Osteoblast (primary cell): ENCODE measurements around the gene LRRC1. TPM values are rescaled to one million over a fixed set of nuclear protein-coding genes. Genes with fewer than 3 reads are reported as not detected.

Experiments used
- DNase-seq: peaks from one replicate; pipeline ENCODE4 v3.0.0; 2011; ENCODE audit warnings: low spot score, mixed read lengths; ENCODE audit not compliant: insufficient read length; ENCODE audit errors: missing footprints
- H2AFZ ChIP-seq: 2 replicates; pipeline ENCODE4 v1.6.0; 2011; ENCODE audit warnings: mild to moderate bottlenecking, low read length
- H3K27ac ChIP-seq: 2 replicates; pipeline ENCODE4 v1.5.1; 2011; ENCODE audit warnings: mild to moderate bottlenecking, low read depth, low read length, moderate library complexity
- H3K27me3 ChIP-seq: 2 replicates; pipeline ENCODE4 v1.6.0; 2012; ENCODE audit warnings: mild to moderate bottlenecking, control low read depth, inconsistent platforms, low read length, moderate library complexity; ENCODE audit not compliant: insufficient read depth
- H3K36me3 ChIP-seq: 2 replicates; pipeline ENCODE4 v1.5.1; 2011; ENCODE audit warnings: mild to moderate bottlenecking, low read length, control low read depth, moderate library complexity; ENCODE audit not compliant: insufficient read depth
- H3K4me1 ChIP-seq: 2 replicates; pipeline ENCODE4 v1.5.1; 2011; ENCODE audit warnings: mild to moderate bottlenecking, low read length, control low read depth, moderate library complexity; ENCODE audit not compliant: insufficient read depth
- H3K4me2 ChIP-seq: 2 replicates; pipeline ENCODE4 v1.6.0; 2011; ENCODE audit warnings: mild to moderate bottlenecking, low read length; ENCODE audit not compliant: insufficient read depth
- H3K4me3 ChIP-seq: fragments of 200-600 bp; sonication (generic); 3 replicates; pipeline ENCODE4 v1.5.1; 2012; ENCODE audit warnings: mild to moderate bottlenecking, low read length, inconsistent platforms; ENCODE audit not compliant: insufficient read depth
- H3K79me2 ChIP-seq: 2 replicates; pipeline ENCODE4 v1.6.0; 2012; ENCODE audit warnings: mild to moderate bottlenecking, low read length, control low read depth, inconsistent platforms; ENCODE audit not compliant: insufficient read depth
- H3K9me3 ChIP-seq: 2 replicates; pipeline ENCODE4 v1.5.1; 2011; ENCODE audit warnings: low read depth, low read length, control low read depth
- H4K20me1 ChIP-seq: 2 replicates; pipeline ENCODE4 v1.6.0; 2012; ENCODE audit warnings: mild to moderate bottlenecking, low read length, control low read depth; ENCODE audit not compliant: insufficient read depth
- total RNA-seq: library from RNA; depleted of rRNA; stranded (reverse); fragments of >200 nt; gene quantifications from 2 replicates; pipeline ENCODE4 v1.2.3, GENCODE V29; 2012
- TF ChIP-seq, protein P1 (sequence below): IDR thresholded peaks from 2 replicates; pipeline ENCODE4 v1.5.1; 2011; ENCODE audit warnings: mild to moderate bottlenecking, low read depth, low read length, moderate library complexity; ENCODE audit errors: extremely low read depth

LRRC1 gene
- total RNA-seq, 1 donor, result 7.2 TPM

- Histone ChIP-seq H2AFZ (no peak overlapping the region), H3K4me3 (no peak overlapping the region), H3K4me1 (no peaks in the 10 kb centered on the region), H3K36me3 (no peaks in the 10 kb centered on the region), H3K27me3 (no peaks in the 10 kb centered on the region), H3K79me2 (no peaks in the 10 kb centered on the region), H4K20me1 (no peaks in the 10 kb centered on the region), H3K27ac (no peak overlapping the region), H3K9me3 (no peaks in the 10 kb centered on the region), H3K4me2 (no peak overlapping the region)
- DNase-seq, result no peak
- TF ChIP-seq, protein P1, sequence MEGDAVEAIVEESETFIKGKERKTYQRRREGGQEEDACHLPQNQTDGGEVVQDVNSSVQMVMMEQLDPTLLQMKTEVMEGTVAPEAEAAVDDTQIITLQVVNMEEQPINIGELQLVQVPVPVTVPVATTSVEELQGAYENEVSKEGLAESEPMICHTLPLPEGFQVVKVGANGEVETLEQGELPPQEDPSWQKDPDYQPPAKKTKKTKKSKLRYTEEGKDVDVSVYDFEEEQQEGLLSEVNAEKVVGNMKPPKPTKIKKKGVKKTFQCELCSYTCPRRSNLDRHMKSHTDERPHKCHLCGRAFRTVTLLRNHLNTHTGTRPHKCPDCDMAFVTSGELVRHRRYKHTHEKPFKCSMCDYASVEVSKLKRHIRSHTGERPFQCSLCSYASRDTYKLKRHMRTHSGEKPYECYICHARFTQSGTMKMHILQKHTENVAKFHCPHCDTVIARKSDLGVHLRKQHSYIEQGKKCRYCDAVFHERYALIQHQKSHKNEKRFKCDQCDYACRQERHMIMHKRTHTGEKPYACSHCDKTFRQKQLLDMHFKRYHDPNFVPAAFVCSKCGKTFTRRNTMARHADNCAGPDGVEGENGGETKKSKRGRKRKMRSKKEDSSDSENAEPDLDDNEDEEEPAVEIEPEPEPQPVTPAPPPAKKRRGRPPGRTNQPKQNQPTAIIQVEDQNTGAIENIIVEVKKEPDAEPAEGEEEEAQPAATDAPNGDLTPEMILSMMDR, result no peak
Observed at GRCh38 chr6:53845280-53846195, 50.7 kb downstream of the LRRC1 start.

DNA sequence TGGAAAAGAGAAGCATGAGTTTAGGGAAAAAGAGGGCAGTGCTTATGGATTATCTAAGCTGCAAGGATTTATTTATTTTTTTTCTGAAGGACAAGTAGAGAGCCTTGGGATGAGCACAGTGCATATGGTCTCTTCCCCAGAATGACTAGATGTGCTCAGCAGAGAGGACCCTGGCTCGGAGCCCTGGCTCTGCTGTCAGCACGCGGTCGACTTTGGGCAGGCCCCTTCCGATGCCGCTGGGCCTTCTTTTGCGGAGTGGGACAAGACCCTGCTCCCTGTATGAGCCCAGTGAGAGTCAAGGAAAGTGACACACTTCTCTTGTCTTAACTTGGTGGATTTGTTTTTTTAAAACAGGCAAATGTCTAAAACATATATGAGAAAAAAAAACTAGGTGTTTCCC, 51.4 kb downstream of the LRRC1 start:
- H3K4me1 ChIP-seq, result no peaks in the 10 kb centered on the region
- H4K20me1 ChIP-seq, result no peaks in the 10 kb centered on the region
- no peak overlapping the region for H3K27ac ChIP-seq
- H3K79me2 ChIP-seq, result no peaks in the 10 kb centered on the region
- DNase-seq, result no peak
- H3K4me2 ChIP-seq, result no peak overlapping the region
- H2AFZ ChIP-seq, result no peak overlapping the region
- H3K9me3 ChIP-seq, result no peaks in the 10 kb centered on the region
- no peaks in the 10 kb centered on the region for H3K27me3 ChIP-seq
- H3K4me3 ChIP-seq, result no peak overlapping the region
- H3K36me3 ChIP-seq, result no peaks in the 10 kb centered on the region
- TF ChIP-seq, protein P1, result no peak

- no peaks in the 10 kb centered on the region for H3K27me3 ChIP-seq
- no peaks in the 10 kb centered on the region for H4K20me1 ChIP-seq
- no peak overlapping the region for H3K4me3 ChIP-seq
- no peaks in the 10 kb centered on the region for H3K36me3 ChIP-seq
- no peak overlapping the region for H2AFZ ChIP-seq
- TF ChIP-seq, protein P1, result no peak
- no peak overlapping the region for H3K27ac ChIP-seq
- no peak overlapping the region for H3K4me2 ChIP-seq
- no peaks in the 10 kb centered on the region for H3K4me1 ChIP-seq
- no peak for DNase-seq
- H3K79me2 ChIP-seq, result no peaks in the 10 kb centered on the region
- H3K9me3 ChIP-seq, result no peaks in the 10 kb centered on the region
Observed at GRCh38 chr6:53847796-53848314, 53.0 kb downstream of the LRRC1 start.

GRCh38 chr6:53850527-53850926, 55.7 kb downstream of the LRRC1 start:
- H4K20me1 ChIP-seq, result no peaks in the 10 kb centered on the region
- H3K4me2 ChIP-seq, result no peak overlapping the region
- no peak for DNase-seq
- TF ChIP-seq, protein P1, result no peak
- H3K4me1 ChIP-seq, result no peaks in the 10 kb centered on the region
- no peak overlapping the region for H3K27ac ChIP-seq
- no peak overlapping the region for H3K4me3 ChIP-seq
- no peaks in the 10 kb centered on the region for H3K27me3 ChIP-seq
- no peaks in the 10 kb centered on the region for H3K36me3 ChIP-seq
- no peak overlapping the region for H2AFZ ChIP-seq
- no peaks in the 10 kb centered on the region for H3K9me3 ChIP-seq
- H3K79me2 ChIP-seq, result no peaks in the 10 kb centered on the region
